SK-N-SH (cell line): Measurements from ENCODE around the gene RGS7. TPM values are rescaled to one million over a fixed set of nuclear protein-coding genes. Genes with fewer than 3 reads are reported as not detected.

ENCODE experiments used
- CTCF ChIA-PET: fragments of 300-600, 350-600 bp; formaldehyde crosslinking; extraction: SDS; loops from one replicate; lab custom pipeline; 2021; lab: Yijun Ruan, JAX
- POLR2A ChIA-PET: fragments of 350-600 bp; sonication (Branson Sonifier 250); formaldehyde crosslinking; extraction: SDS; loops from one replicate; lab custom pipeline; 2020; ENCODE audit warnings: antibody characterized with exemption, inconsistent platforms; lab: Yijun Ruan, JAX
- DNase-seq: peaks from one replicate; pipeline ENCODE4 v3.0.0; 2012
- H2AFZ ChIP-seq: fragments of 200-600 bp; sonication (generic); 2 replicates; pipeline ENCODE4 v1.8.1; 2016; ENCODE audit warnings: antibody characterized with exemption, mild to moderate bottlenecking, low read depth
- H3F3A ChIP-seq: fragments of 200-600 bp; sonication (generic); replicated peaks from 2 replicates; pipeline ENCODE3; 2016; ENCODE audit warnings: antibody characterized with exemption, mild to moderate bottlenecking; ENCODE audit not compliant: insufficient read depth
- H3K27ac ChIP-seq, 2 experiments: fragments of 200-500 bp in 1 of 2; fragments of 200-600 bp in 1 of 2; sonication (Bioruptor generic) in 1 of 2; sonication (generic), shearing (Covaris generic) in 1 of 2; 2 replicates each; pipeline versions ENCODE4 v1.5.1 to v1.6.1; 2014 to 2016; ENCODE audit warnings: low read depth in 2 of 2, inconsistent platforms in 1 of 2, low read length in 1 of 2, mild to moderate bottlenecking in 1 of 2, mixed read lengths in 1 of 2
- H3K27me3 ChIP-seq: fragments of 200-600 bp; sonication (generic), shearing (Covaris generic); 2 replicates; pipeline ENCODE4 v1.6.1; 2016; ENCODE audit warnings: mixed run types; ENCODE audit not compliant: insufficient read depth
- H3K36me3 ChIP-seq, 2 experiments: fragments of 200-500 bp in 1 of 2; fragments of 200-600 bp in 1 of 2; sonication (Bioruptor generic) in 1 of 2; sonication (generic) in 1 of 2; replicated peaks in 1 of 2; 2 replicates each; pipeline versions ENCODE3 to v1.5.1; 2014 to 2016; ENCODE audit warnings: low read length in 1 of 2, mild to moderate bottlenecking in 1 of 2; ENCODE audit not compliant: insufficient read depth in 2 of 2, control insufficient read depth in 1 of 2
- H3K4me1 ChIP-seq, 2 experiments: fragments of 200-500 bp in 1 of 2; fragments of 200-600 bp in 1 of 2; sonication (Bioruptor generic) in 1 of 2; sonication (generic), shearing (Covaris generic) in 1 of 2; 2 replicates each; pipeline versions ENCODE4 v1.5.1 to v1.6.1; 2014 to 2016; ENCODE audit warnings: low read depth in 1 of 2, low read length in 1 of 2, mixed run types in 1 of 2; ENCODE audit not compliant: insufficient read depth in 2 of 2, control insufficient read depth in 1 of 2
- H3K4me2 ChIP-seq: fragments of 200-600 bp; sonication (generic), shearing (Covaris generic); 2 replicates; pipeline ENCODE4 v1.6.1; 2017; ENCODE audit warnings: mixed run types
- H3K4me3 ChIP-seq, 2 experiments: fragments of 200-500 bp in 1 of 2; fragments of 200-600 bp in 1 of 2; sonication (Bioruptor generic) in 1 of 2; sonication (generic), shearing (Covaris generic) in 1 of 2; 2 replicates each; pipeline versions ENCODE4 v1.5.1 to v1.8.1; 2014 to 2016; ENCODE audit warnings: low read depth in 2 of 2, inconsistent platforms in 1 of 2, low read length in 1 of 2, mild to moderate bottlenecking in 1 of 2, mixed read lengths in 1 of 2, moderate library complexity in 1 of 2
- H3K79me2 ChIP-seq: fragments of 200-600 bp; sonication (generic); 2 replicates; pipeline ENCODE4 v1.8.1; 2017; ENCODE audit warnings: mild to moderate bottlenecking; ENCODE audit not compliant: insufficient read depth
- H3K9ac ChIP-seq: fragments of 200-600 bp; sonication (generic); 2 replicates; pipeline ENCODE4 v1.6.1; 2017; ENCODE audit warnings: mixed run types
- H3K9me2 ChIP-seq: fragments of 200-600 bp; sonication (generic); 2 replicates; pipeline ENCODE4 v1.6.1; 2017; ENCODE audit warnings: mixed run types
- H3K9me3 ChIP-seq: fragments of 200-600 bp; sonication (generic); 2 replicates; pipeline ENCODE4 v1.6.1; 2017; ENCODE audit warnings: mixed run types, mild to moderate bottlenecking, moderate library complexity
- H4K20me1 ChIP-seq: fragments of 200-600 bp; sonication (generic); 2 replicates; pipeline ENCODE4 v1.6.1; 2017; ENCODE audit warnings: mild to moderate bottlenecking, mixed run types; ENCODE audit not compliant: insufficient read depth
- CHD2 ChIP-seq: fragments of 150-350 bp; IDR thresholded peaks from 2 replicates; pipeline ENCODE4 v1.6.1; 2018; ENCODE audit warnings: low read length; ENCODE audit not compliant: partially characterized antibody
- CTCF ChIP-seq: fragments of 200-600 bp; sonication (generic); IDR thresholded peaks from 2 replicates; pipeline ENCODE4 v1.6.1; 2017; ENCODE audit warnings: antibody characterized with exemption, mild to moderate bottlenecking, moderate library complexity
- ELF1 ChIP-seq: IDR thresholded peaks from 2 replicates; pipeline ENCODE4 v1.4.0; 2012
- EP300 ChIP-seq, 2 experiments: IDR thresholded peaks; 2 replicates each; pipeline versions ENCODE4 v1.4.0 to v1.6.1; 2012; ENCODE audit warnings: borderline replicate concordance in 1 of 2, low read depth in 1 of 2, low read length in 1 of 2
- FOSL2 ChIP-seq: IDR thresholded peaks from 2 replicates; pipeline ENCODE4 v1.4.0; 2012; ENCODE audit warnings: low read depth, mild to moderate bottlenecking, moderate library complexity, borderline replicate concordance
- FOXJ3 ChIP-seq: sonication (generic); formaldehyde crosslinking; IDR thresholded peaks from 2 replicates; pipeline ENCODE4 v1.5.1; 2020; ENCODE audit warnings: mild to moderate bottlenecking, missing genetic modification reagents
- GABPA ChIP-seq: IDR thresholded peaks from 2 replicates; pipeline ENCODE4 v1.4.0; 2012; ENCODE audit warnings: low read depth, mild to moderate bottlenecking
- GATA2 ChIP-seq: sonication (generic); formaldehyde crosslinking; IDR thresholded peaks from 2 replicates; pipeline ENCODE4 v1.5.0; 2020; ENCODE audit warnings: mild to moderate bottlenecking, missing genetic modification reagents
- JUND ChIP-seq: IDR thresholded peaks from 2 replicates; pipeline ENCODE4 v1.4.0; 2012
- MEF2A ChIP-seq: IDR thresholded peaks from 2 replicates; pipeline ENCODE4 v1.4.0; 2012; ENCODE audit warnings: low read depth, borderline replicate concordance
- MXI1 ChIP-seq: IDR thresholded peaks from 2 replicates; pipeline ENCODE4 v1.6.1; 2012; ENCODE audit warnings: mild to moderate bottlenecking, low read depth, low read length, improper control_type of control experiment
- NRF1 ChIP-seq: IDR thresholded peaks from 2 replicates; pipeline ENCODE4 v1.6.1; 2012; ENCODE audit warnings: low read depth, mild to moderate bottlenecking, low read length
- POLR2AphosphoS5 ChIP-seq: IDR thresholded peaks from 2 replicates; pipeline ENCODE4 v1.6.1; 2012; ENCODE audit warnings: low read depth, low read length
- RAD21 ChIP-seq: IDR thresholded peaks from 2 replicates; pipeline ENCODE4 v1.6.1; 2012; ENCODE audit warnings: mild to moderate bottlenecking, low read length
- RCOR1 ChIP-seq: fragments of 150-350 bp; IDR thresholded peaks from 2 replicates; pipeline ENCODE4 v1.6.1; 2017; ENCODE audit warnings: antibody characterized with exemption, low read length
- REST ChIP-seq: IDR thresholded peaks from 2 replicates; pipeline ENCODE4 v1.6.1; 2012; ENCODE audit warnings: mild to moderate bottlenecking, low read depth, low read length, moderate library complexity
- RFX5 ChIP-seq: IDR thresholded peaks from 2 replicates; pipeline ENCODE4 v1.6.1; 2012; ENCODE audit warnings: mild to moderate bottlenecking, improper control_type of control experiment, low read length
- RXRA ChIP-seq: IDR thresholded peaks from 2 replicates; pipeline ENCODE4 v1.4.0; 2012; ENCODE audit warnings: low read depth, mild to moderate bottlenecking, borderline replicate concordance
- SIN3A ChIP-seq: IDR thresholded peaks from 2 replicates; pipeline ENCODE4 v1.6.1; 2012; ENCODE audit warnings: low read depth, mild to moderate bottlenecking, low read length, moderate library complexity, borderline replicate concordance
- SMC3 ChIP-seq: IDR thresholded peaks from 2 replicates; pipeline ENCODE4 v1.6.1; 2012; ENCODE audit warnings: low read depth, low read length, improper control_type of control experiment
- TAF1 ChIP-seq: IDR thresholded peaks from 2 replicates; pipeline ENCODE4 v1.6.1; 2012; ENCODE audit warnings: low read depth, mild to moderate bottlenecking, low read length, moderate library complexity, borderline replicate concordance
- TCF12 ChIP-seq: IDR thresholded peaks from 2 replicates; pipeline ENCODE4 v1.4.0; 2012
- TEAD4 ChIP-seq: IDR thresholded peaks from 2 replicates; pipeline ENCODE4 v1.4.0; 2012; ENCODE audit warnings: mild to moderate bottlenecking, borderline replicate concordance; ENCODE audit not compliant: insufficient read depth
- YY1 ChIP-seq: IDR thresholded peaks from 2 replicates; pipeline ENCODE4 v1.4.0; 2012; ENCODE audit warnings: low read depth, mild to moderate bottlenecking
- WGBS: methylation state at CpG from one replicate; pipeline ENCODE4 v1.1.6; 2017; ENCODE audit warnings: low lambda C conversion rate; 5-methylcytosine and 5-hydroxymethylcytosine counted together
- polyA plus RNA-seq, 3 experiments: library from polyadenylated mRNA; depleted of rRNA; stranded (reverse); fragments of >200 nt; gene quantifications; 2 replicates each; pipeline ENCODE4 v1.2.3, GENCODE V29; 2012

The RGS7 gene
- polyA plus RNA-seq, 1 of the 3 experiments (the other 2 are of a cell fraction), result 0.36 TPM

- no peak for TF ChIP-seq FOXJ3 (CRISPR knock-in tag)
- no peak for TF ChIP-seq TAF1
- no peak for TF ChIP-seq TEAD4
- TF ChIP-seq NRF1, result no peak
- TF ChIP-seq SMC3, result no peak
- no peak for TF ChIP-seq RAD21
- TF ChIP-seq GATA2, result 0 out of 2 replicates have a peak, but pooled peaks have one; percentile 31
- TF ChIP-seq TCF12, result no peak
- peak; percentile 47; the same call in 1 of the 2 replicates for TF ChIP-seq RCOR1
- peak; percentile 54 for TF ChIP-seq CHD2
- no peak for TF ChIP-seq SIN3A
- no peak for TF ChIP-seq RFX5
- TF ChIP-seq GABPA, result no peak
- no peak for TF ChIP-seq REST
- no peak for TF ChIP-seq ELF1
These were observed 254.3 kb downstream of the RGS7 start (continued) for GRCh38 chr1:241102664-241103063.

GRCh38 chr1:241101622-241102021, 255.4 kb downstream of the RGS7 start:
- no peak overlapping the region for H3K4me3 ChIP-seq
- ChIA-PET CTCF (interaction anchor here (1.2 kb wide), 1 partner anchor 33 kb away, joined by 3 read pairs; no protein-coding TSS in a partner anchor), POLR2A (no interaction called here)
- TF ChIP-seq FOSL2, result no peak
- no peak for TF ChIP-seq FOXJ3 (CRISPR knock-in tag)
- TF ChIP-seq RAD21, result no peak
- TF ChIP-seq TEAD4, result no peak
- no peak for TF ChIP-seq EP300 (IDR thresholded peaks at IDR 0.05; ENCODE audit: borderline replicate concordance in 1 of 2, low read depth in 1 of 2, low read length in 1 of 2)
- no peak for TF ChIP-seq CTCF
- TF ChIP-seq RFX5, result no peak
- no peak for TF ChIP-seq RCOR1
- TF ChIP-seq RXRA, result no peak
- no peak for TF ChIP-seq YY1
- TF ChIP-seq TAF1, result no peak
- TF ChIP-seq MEF2A, result no peak
- no peak for TF ChIP-seq SIN3A
- TF ChIP-seq JUND, result no peak
- TF ChIP-seq ELF1, result no peak
- TF ChIP-seq CHD2, result no peak
- TF ChIP-seq MXI1, result no peak
- TF ChIP-seq GABPA, result no peak
- no peak for TF ChIP-seq POLR2AphosphoS5
- no peaks in the 10 kb centered on the region for H3F3A ChIP-seq
- no peaks in the 10 kb centered on the region for H3K36me3 ChIP-seq
- H3K9ac ChIP-seq, result no peak overlapping the region
- peaks cover 0 to 5% of the 10 kb centered on the region in 2 experiments; a peak in 2 of 4 replicates for H3K4me1 ChIP-seq
- no peaks in the 10 kb centered on the region for H3K9me2 ChIP-seq
- no peak for DNase-seq
- H3K27me3 ChIP-seq, result no peaks in the 10 kb centered on the region
- H3K79me2 ChIP-seq, result no peaks in the 10 kb centered on the region
- H3K27ac ChIP-seq, result no peak overlapping the region
- no peak overlapping the region for H3K4me2 ChIP-seq
- no peaks in the 10 kb centered on the region for H3K9me3 ChIP-seq
- no peaks in the 10 kb centered on the region for H4K20me1 ChIP-seq
- H2AFZ ChIP-seq, result no peak overlapping the region
- WGBS, result 48% methylated on average over 3 of the region's 3 CpGs
